Stimulated activated memory B cell treated with anti-CD40 and anti-IgM and Interleukin-4, amounts not matched to agents 10 μg/mL and 1 μg/mL and 100 μg/mL, for 72 hours (primary cell): ENCODE results near the gene RPL10A.
"Not testable (repeated sequence)": the region's sequence is repeated elsewhere in the genome, so short reads cannot be mapped to it uniquely, and the experiment has no call there.

Source experiments
- ATAC-seq: fragments of 150-1000 bp; cut with Tn5 transposase; 2 replicates; pipeline ENCODE4 v1.10.0; 2021
- H3K27ac Mint-ChIP-seq: one replicate; pipeline ENCODE4 v1.8.0; 2022; ENCODE audit warnings: mild to moderate bottlenecking, mixed read lengths
- H3K27me3 Mint-ChIP-seq: one replicate; pipeline ENCODE4 v1.8.0; 2022; ENCODE audit warnings: mixed read lengths
- H3K36me3 Mint-ChIP-seq: one replicate; pipeline ENCODE4 v1.8.0; 2022; ENCODE audit warnings: mixed read lengths
- H3K4me1 Mint-ChIP-seq: one replicate; pipeline ENCODE4 v1.8.0; 2022; ENCODE audit warnings: mixed read lengths
- H3K4me3 Mint-ChIP-seq: one replicate; pipeline ENCODE4 v1.8.0; 2022; ENCODE audit warnings: mild to moderate bottlenecking, moderate library complexity, mixed read lengths
- H3K9me3 Mint-ChIP-seq: one replicate; pipeline ENCODE4 v1.8.0; 2022; ENCODE audit warnings: mixed read lengths

Gene RPL10A

DNA sequence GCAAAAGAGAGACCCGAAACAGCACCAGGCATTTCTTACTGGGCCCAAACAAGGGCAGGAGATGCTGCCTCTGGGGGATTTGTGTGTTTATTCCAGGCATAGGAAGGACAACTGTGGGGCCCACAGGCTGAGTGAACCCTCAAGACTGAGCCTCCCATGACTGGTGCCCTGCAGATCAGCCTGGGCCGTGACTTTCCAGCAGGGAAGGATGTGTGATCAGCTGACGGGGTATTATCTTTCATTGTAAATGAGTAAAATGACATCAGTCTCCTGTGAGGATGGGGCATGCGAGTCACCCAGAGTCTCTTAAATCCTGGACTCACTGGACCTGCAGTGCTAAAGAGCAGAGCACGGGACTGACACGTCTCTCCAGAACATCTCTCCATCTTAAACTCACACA, 32.6 kb downstream of the RPL10A start:
- H3K27ac Mint-ChIP-seq: no peak overlapping the region
- no peaks in the 10 kb centered on the region for H3K36me3 Mint-ChIP-seq
- no peaks in the 10 kb centered on the region for H3K9me3 Mint-ChIP-seq
- H3K27me3 Mint-ChIP-seq: peaks cover 65% of the 10 kb centered on the region
- no peak for ATAC-seq
- peaks cover 12% of the 10 kb centered on the region for H3K4me1 Mint-ChIP-seq
- H3K4me3 Mint-ChIP-seq: no peak overlapping the region

DNA sequence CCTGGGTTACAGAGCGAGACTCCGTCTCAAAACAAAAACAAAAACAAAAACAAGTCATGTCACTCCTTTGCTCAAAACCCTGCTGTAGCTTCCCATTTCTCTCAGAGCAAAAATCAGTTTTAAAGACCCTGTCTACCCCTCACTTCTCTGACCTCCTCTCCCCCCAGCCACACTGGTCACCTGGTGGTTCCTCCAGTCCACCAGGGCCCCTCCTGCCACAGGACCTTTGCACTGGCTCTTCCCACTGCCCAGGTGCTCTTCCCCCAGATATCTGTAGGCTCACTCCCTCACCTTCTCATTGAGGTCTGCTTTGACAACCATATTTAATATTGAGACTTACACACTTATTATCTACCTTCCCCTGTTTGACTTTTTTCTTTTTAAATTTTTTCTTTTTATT, 33.6 kb downstream of the RPL10A start:
- no peak overlapping the region for H3K4me3 Mint-ChIP-seq
- no peak overlapping the region for H3K27ac Mint-ChIP-seq
- peaks cover 12% of the 10 kb centered on the region for H3K4me1 Mint-ChIP-seq
- H3K27me3 Mint-ChIP-seq: peaks cover 75% of the 10 kb centered on the region
- no peaks in the 10 kb centered on the region for H3K36me3 Mint-ChIP-seq
- H3K9me3 Mint-ChIP-seq: no peaks in the 10 kb centered on the region
- ATAC-seq: no peak

DNA sequence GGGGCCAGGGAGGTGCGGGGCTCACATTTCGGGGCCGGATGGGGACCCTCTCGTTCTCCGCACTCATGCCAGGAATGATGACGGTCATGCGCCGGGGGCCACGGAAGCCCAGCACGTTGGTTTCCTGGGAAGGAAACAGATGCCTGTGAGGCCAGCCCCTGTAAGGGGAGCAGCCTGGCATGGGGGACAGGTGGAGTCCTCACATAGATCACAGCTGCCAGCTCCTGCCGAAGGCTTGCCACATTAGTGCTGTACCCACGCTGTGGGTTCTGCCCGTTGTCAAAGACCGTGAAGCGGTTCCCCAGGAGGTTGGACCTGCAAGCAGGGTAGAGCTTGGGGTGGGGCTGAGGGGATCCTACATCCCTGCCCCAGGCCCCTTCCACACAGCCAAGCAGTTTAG, 35.3 kb downstream of the RPL10A start:
- no peak for ATAC-seq
- Mint-ChIP-seq H3K27me3 (peaks cover 68% of the 10 kb centered on the region), H3K4me1 (peaks cover 4% of the 10 kb centered on the region), H3K9me3 (no peaks in the 10 kb centered on the region), H3K36me3 (no peaks in the 10 kb centered on the region), H3K27ac (no peak overlapping the region), H3K4me3 (no peak overlapping the region)

DNA sequence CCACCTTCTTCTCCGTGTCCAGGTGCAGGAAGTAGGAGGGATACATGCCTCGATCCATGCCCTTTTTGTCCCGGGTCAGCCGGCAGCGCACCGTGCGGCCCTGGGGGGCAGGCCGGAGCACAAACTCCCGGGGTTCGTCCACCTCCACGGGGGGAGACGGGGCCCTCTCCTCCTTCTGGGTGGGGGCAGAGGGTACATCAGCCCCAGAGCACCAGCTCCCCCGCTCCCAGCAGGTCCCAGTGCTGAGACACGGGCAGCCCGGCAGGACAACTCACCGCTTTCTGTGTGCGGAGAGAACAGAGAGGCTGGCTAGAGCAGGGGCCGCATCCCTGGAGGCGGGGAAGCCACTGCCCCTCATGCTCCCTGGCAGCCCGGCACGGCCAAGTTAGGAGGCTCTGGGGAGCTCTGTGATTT, 37.8 kb downstream of the RPL10A start:
- Mint-ChIP-seq H3K36me3 (no peaks in the 10 kb centered on the region), H3K9me3 (no peaks in the 10 kb centered on the region), H3K4me1 (peaks cover 8% of the 10 kb centered on the region), H3K27ac (no peak overlapping the region), H3K4me3 (no peak overlapping the region), H3K27me3 (peaks cover 67% of the 10 kb centered on the region)
- ATAC-seq: peak; percentile 27

DNA sequence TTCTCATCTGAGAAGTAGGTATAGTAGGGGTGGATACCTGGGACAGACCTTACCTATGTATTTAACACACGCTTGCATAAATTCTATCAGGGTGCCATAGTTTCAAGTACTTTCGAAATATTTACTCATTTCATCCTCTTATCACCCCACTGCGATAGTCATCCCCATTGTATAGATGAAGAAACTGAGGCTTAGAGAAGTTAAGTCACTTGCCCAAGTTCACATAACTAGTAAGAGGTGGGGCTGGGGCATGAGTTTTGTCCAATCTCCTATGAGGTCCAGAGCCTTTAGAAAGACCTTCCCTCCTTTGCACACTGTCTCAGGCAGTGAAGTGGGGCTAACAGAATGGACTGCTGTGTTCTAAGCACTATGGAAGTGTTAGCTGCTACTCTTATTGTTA, 38.3 kb downstream of the RPL10A start:
- Mint-ChIP-seq H3K4me1 (peaks cover 12% of the 10 kb centered on the region), H3K4me3 (no peak overlapping the region), H3K9me3 (no peaks in the 10 kb centered on the region), H3K36me3 (no peaks in the 10 kb centered on the region), H3K27ac (no peak overlapping the region), H3K27me3 (peaks cover 67% of the 10 kb centered on the region)
- ATAC-seq: no peak

DNA sequence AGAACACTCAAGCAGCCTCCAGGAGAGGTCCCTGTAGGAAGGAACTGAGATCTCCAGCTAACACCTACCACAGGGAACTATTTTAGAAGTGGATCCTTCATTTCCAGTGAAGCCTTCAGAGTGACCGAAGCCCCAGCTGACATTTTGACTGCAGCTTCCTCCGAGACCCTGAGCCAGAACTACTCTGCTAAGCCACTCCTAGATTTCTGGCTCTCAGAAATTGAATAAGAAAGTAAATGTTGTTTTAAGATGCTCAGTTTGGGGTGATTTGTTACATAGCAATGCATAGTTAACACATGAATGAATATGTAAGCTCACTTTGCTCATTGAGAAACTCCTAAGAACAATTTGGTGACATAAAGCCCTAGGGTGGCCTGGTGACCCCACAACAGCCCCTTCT, 39.0 kb downstream of the RPL10A start:
- peaks cover 67% of the 10 kb centered on the region for H3K27me3 Mint-ChIP-seq
- peaks cover 19% of the 10 kb centered on the region for H3K4me1 Mint-ChIP-seq
- no peak overlapping the region for H3K27ac Mint-ChIP-seq
- no peak overlapping the region for H3K4me3 Mint-ChIP-seq
- H3K9me3 Mint-ChIP-seq: no peaks in the 10 kb centered on the region
- no peaks in the 10 kb centered on the region for H3K36me3 Mint-ChIP-seq
- no peak for ATAC-seq

DNA sequence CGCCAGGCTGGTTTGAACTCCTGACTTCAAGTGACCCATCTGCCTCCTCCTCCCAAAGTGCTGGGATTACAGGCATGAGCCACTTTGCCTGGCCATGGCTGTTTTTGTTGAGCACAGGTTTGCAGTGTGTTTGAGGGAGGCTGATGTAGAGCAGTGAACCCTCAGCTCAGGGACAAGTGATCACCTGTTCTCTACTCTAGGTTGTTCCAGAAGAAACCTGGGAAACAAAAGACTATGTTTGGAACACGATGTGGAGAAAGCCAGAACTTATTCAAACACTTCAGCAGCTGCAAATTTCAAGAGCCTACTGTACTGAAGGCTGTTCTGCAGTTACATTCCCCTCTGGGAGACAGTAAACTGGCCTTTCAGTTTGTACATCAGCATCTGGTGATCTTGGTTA, 39.8 kb downstream of the RPL10A start:
- H3K9me3 Mint-ChIP-seq: no peaks in the 10 kb centered on the region
- H3K4me3 Mint-ChIP-seq: no peak overlapping the region
- no peak for ATAC-seq
- H3K36me3 Mint-ChIP-seq: no peaks in the 10 kb centered on the region
- H3K4me1 Mint-ChIP-seq: peaks cover 21% of the 10 kb centered on the region
- no peak overlapping the region for H3K27ac Mint-ChIP-seq
- peaks cover 67% of the 10 kb centered on the region for H3K27me3 Mint-ChIP-seq

DNA sequence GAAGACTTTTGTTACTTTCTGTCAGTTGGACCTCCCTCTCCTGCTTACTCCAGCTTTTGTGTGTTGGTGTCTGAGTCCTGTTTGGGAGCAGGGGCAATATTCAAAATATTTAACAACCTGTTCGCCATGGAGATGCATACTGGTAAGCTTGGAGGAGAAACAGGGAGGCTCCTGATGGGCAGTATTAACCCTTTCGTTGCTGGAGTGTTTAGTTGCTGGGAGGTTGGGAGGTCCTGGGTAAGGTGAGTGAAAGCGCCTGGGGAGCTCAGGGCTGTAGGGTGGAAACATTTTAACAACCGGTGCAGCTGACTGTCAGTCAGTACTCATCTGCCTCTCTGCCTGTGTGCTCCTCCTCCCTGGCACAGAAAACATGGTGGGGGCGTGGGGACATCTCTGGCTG, 40.3 kb downstream of the RPL10A start:
- H3K4me1 Mint-ChIP-seq: peaks cover 21% of the 10 kb centered on the region
- ATAC-seq: no peak
- H3K27me3 Mint-ChIP-seq: peaks cover 67% of the 10 kb centered on the region
- no peaks in the 10 kb centered on the region for H3K36me3 Mint-ChIP-seq
- no peak overlapping the region for H3K4me3 Mint-ChIP-seq
- H3K9me3 Mint-ChIP-seq: no peaks in the 10 kb centered on the region
- H3K27ac Mint-ChIP-seq: no peak overlapping the region

DNA sequence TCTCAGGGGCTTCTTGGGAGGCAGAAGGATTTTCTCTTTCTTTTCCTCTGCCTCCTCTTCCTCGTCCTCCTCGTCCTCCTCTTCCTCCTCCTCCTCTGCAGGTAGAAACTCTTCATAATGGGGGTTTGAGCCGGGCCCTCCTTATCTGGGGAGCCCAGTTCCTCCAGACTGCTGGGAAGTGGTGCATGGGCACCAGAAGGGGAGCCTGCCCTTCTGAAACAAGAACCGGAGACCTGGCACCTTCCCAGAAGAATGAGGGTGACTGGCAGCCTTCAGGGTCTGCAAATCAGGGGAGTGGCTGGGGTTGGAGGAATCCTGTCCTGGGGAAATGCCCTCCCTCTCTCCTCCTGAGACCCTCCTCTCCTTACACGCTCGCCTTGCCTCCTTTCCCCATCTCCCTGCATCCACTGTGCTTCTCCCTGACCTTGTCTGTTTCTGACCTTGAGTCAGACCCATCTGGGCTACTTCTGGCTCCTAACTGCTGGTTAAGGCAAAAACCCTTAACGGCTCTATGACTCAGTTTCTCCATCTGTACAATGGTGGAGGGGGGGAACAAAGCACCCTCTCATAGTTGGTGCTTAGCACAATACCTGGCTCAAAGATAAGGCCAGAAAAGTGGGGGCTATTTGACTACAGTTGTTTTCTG, 42.8 kb downstream of the RPL10A start:
- Mint-ChIP-seq H3K27ac (no peak overlapping the region), H3K9me3 (no peaks in the 10 kb centered on the region), H3K36me3 (no peaks in the 10 kb centered on the region), H3K27me3 (peaks cover 70% of the 10 kb centered on the region), H3K4me1 (peaks cover 21% of the 10 kb centered on the region), H3K4me3 (no peak overlapping the region)
- ATAC-seq: no peak

DNA sequence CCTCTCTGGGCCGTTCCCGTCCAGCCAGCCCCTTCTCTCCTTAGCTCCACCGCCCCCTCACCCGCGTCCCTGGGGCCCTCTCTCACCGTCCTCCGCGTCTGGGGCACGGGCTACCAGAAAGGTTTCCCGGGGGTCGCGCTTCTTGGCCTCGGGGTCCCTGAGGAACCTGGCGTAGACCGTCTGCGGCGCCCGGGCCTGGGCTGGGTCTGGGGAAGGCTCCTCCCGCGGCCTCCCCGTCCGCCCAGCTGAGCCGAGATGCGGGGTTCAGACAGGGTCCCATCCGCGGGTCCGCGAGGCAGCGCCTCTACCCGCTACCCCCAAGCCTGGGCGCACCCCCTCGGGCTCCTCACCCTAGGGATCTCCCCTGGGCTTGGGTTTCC, 43.4 kb downstream of the RPL10A start:
- H3K4me3 Mint-ChIP-seq: no peak overlapping the region
- H3K4me1 Mint-ChIP-seq: peaks cover 21% of the 10 kb centered on the region
- no peaks in the 10 kb centered on the region for H3K36me3 Mint-ChIP-seq
- no peak overlapping the region for H3K27ac Mint-ChIP-seq
- no peaks in the 10 kb centered on the region for H3K9me3 Mint-ChIP-seq
- peak; percentile 31 for ATAC-seq
- peaks cover 65% of the 10 kb centered on the region for H3K27me3 Mint-ChIP-seq

DNA sequence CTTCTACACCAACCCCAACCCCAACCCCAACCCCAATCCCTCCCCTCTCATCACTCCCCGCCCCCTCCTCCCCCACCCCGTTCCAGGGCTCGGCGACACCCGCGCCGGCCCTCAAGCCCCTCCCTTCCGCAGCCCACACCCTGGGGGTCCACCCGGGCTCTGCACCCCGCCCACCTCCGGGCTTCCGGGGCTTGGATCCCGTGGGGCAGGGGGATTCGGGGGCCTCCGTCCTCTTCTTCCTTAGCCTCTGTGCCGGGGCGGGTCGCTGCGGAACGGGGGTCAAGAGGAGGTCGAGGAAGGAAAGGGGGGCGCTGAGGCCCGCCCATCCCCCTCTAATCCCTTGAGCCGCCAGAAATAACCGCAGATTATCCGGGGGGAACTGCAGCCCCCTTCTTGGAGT, 43.8 kb downstream of the RPL10A start:
- no peaks in the 10 kb centered on the region for H3K36me3 Mint-ChIP-seq
- H3K9me3 Mint-ChIP-seq: no peaks in the 10 kb centered on the region
- H3K4me3 Mint-ChIP-seq: no peak overlapping the region
- H3K27me3 Mint-ChIP-seq: peaks cover 61% of the 10 kb centered on the region
- peak; percentile 41 for ATAC-seq
- H3K27ac Mint-ChIP-seq: no peak overlapping the region
- H3K4me1 Mint-ChIP-seq: peaks cover 21% of the 10 kb centered on the region

DNA sequence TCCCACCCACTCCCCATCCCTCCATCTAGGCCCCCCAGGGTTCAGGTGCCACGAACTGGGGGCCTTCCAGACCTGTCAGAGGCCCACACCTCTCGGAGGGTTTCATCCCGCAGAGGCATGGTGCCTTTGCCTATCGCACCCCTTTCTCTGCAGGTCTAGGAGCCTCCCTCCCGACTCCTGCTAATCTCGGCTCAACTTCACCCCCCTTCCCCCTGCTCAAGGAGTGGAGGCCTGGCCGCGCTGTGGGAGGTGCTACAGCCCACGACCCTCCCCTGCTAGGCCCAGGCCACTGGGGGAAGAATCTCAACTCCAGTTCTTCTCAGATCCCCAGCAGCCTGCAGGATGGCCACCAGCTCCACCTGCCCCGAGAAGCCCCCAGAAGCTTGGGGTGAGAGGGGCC, 44.5 kb downstream of the RPL10A start, which contains the start of gene TULP1:
TULP1 (minus strand) TSS at position 157 of the 400 bp plus-strand sequence; CDS start at position 119, 38 bp downstream.
- H3K27me3 Mint-ChIP-seq: peaks cover 61% of the 10 kb centered on the region
- no peak for ATAC-seq
- H3K27ac Mint-ChIP-seq: no peak within 1 kb of the TSS
- H3K9me3 Mint-ChIP-seq: no peaks in the 10 kb centered on the region
- no peaks in the 10 kb centered on the region for H3K36me3 Mint-ChIP-seq
- H3K4me1 Mint-ChIP-seq: peaks cover 21% of the 10 kb centered on the region
- H3K4me3 Mint-ChIP-seq: no peak within 1 kb of the TSS

DNA sequence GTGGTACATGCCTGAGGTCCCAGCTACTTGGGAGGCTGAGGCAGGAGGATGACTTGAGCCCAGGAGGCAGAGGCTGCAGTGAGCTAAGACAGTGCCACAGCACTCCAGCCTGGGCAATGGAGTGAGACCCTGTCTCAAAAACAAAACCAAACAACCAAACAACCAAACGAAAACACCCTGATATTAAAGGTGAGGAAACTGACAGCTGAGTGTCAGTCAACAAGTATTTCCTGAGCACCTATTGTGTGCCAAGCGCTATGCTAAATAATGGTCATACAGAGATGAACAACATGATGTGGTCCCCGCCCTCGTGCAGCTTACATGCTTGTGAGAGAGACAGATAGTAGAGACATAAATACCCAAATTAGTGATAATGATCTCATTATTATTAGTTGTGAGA, 46.4 kb downstream of the RPL10A start:
- H3K4me3 Mint-ChIP-seq: no peak overlapping the region

DNA sequence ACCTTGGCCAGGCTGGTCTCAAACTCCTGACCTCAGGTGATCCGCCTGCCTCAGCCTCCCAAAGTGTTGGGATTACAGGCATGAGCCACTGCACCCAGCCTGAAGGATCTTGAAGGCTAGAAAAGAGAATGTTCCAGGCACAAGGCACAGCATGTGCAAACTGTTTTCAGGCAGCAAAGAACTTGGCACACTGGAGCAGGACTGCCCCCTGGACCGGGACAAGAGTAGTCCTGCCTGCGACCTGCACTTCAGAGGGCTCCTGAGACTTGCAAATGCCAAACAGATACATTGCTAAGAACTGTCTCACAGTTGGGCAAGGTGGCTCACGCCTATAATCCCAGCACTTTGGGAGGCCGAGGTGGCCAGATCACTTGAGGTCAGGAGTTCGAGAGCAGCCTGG, 47.7 kb downstream of the RPL10A start:
- Mint-ChIP-seq H3K27me3 (peaks cover 56% of the 10 kb centered on the region), H3K4me1 (peaks cover 12% of the 10 kb centered on the region)
- H3K9me3 Mint-ChIP-seq, H3K36me3 Mint-ChIP-seq, ATAC-seq, H3K27ac Mint-ChIP-seq, H3K4me3 Mint-ChIP-seq: not testable (repeated sequence)

More for the DNA sequence above, 46.4 kb downstream of the RPL10A start:
- no peak for ATAC-seq
- Mint-ChIP-seq H3K36me3 (no peaks in the 10 kb centered on the region), H3K27ac (no peak overlapping the region), H3K27me3 (peaks cover 56% of the 10 kb centered on the region), H3K9me3 (no peaks in the 10 kb centered on the region), H3K4me1 (peaks cover 15% of the 10 kb centered on the region)

DNA sequence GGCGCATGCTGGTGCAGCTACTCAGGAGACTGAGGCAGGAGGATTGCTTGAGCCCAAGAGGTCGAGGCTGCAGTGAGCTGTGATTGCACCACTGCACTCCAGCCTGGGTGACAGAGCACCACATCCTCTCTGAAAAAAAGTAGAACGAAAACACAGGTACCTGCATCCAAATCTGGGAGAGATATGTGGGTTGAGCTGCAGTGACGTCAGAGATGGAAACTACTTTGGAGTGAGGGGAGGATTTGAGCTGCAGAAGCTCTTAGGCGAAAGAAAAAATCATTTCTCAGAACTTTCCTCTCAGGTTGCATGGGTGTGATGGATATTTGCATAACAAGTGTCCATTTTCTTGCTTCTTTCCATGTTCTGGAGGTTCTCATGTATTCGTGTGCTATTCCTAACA, 48.5 kb downstream of the RPL10A start:
- no peak for ATAC-seq
- Mint-ChIP-seq H3K9me3 (no peaks in the 10 kb centered on the region), H3K27me3 (peaks cover 48% of the 10 kb centered on the region), H3K4me3 (no peak overlapping the region), H3K27ac (no peak overlapping the region), H3K36me3 (no peaks in the 10 kb centered on the region), H3K4me1 (peaks cover 7% of the 10 kb centered on the region)

DNA sequence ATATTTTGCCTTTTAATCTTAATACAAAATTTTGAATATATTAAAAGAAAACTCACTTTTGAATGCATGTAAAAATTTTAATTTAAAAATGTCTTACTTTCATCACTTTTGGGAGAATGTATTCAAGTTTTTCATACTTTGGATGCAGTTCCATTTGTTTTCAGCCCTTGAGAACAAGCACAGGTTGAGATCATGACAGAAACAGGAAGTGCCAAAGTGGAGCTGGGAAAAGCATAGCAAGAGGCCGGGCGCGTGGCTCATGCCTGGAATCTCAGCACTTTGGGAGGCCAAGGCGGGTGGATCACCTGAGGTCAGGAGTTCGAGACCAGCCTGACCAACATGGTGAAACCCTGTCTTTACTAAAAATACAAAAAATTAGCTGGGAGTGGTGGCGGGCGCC, 49.8 kb downstream of the RPL10A start:
- ATAC-seq, H3K9me3 Mint-ChIP-seq: not testable (repeated sequence)

More for the DNA sequence above, 49.8 kb downstream of the RPL10A start:
- H3K4me1 Mint-ChIP-seq, H3K4me3 Mint-ChIP-seq, H3K27ac Mint-ChIP-seq, H3K36me3 Mint-ChIP-seq: not testable (repeated sequence)
- H3K27me3 Mint-ChIP-seq: peaks cover 36% of the 10 kb centered on the region
